ENCODE results near the gene RFNG. TPM values are rescaled to one million over a fixed set of nuclear protein-coding genes. Genes with fewer than 3 reads are reported as not detected.

Gene RFNG
- total and polyA plus RNA-seq, 2 of the 13 experiments (the other 11 are each of a cell fraction or from before 2014, with no cell fraction given): 61.4 to 64.0 TPM

GRCh38 chr17:82021107-82021899 is 30.3 kb downstream of the RFNG start (continued):
- TF ChIP-seq ZNF772 (CRISPR knock-in tag; IDR thresholded peaks at IDR 0.05) (peak; percentile 74; the same call in 1 of the 2 replicates), REST (IDR thresholded peaks at IDR 0.05; ENCODE audit: borderline replicate concordance in 1 of 2, low read depth in 1 of 2, low read length in 2 of 2) (no peak), JDP2 (CRISPR knock-in tag; IDR thresholded peaks at IDR 0.05; ENCODE audit: borderline replicate concordance) (no peak), CENPT (CRISPR knock-in tag; IDR thresholded peaks at IDR 0.05; ENCODE audit: low read depth) (peak; percentile 48; the same call in 1 of the 2 replicates), PAWR (CRISPR knock-in tag; IDR thresholded peaks at IDR 0.05; ENCODE audit: borderline replicate concordance) (0 out of 2 replicates have a peak, but pooled peaks have one; percentile 78), ZNF207 (IDR thresholded peaks at IDR 0.05; ENCODE audit: borderline replicate concordance) (no peak), PITX1 (CRISPR knock-in tag; IDR thresholded peaks at IDR 0.05) (peak; percentile 64), TBL1XR1 (IDR thresholded peaks at IDR 0.05; ENCODE audit: borderline replicate concordance, low read length, partially characterized antibody) (no peak), ZNF230 (CRISPR knock-in tag; IDR thresholded peaks at IDR 0.05) (no peak), MIER2 (CRISPR knock-in tag; IDR thresholded peaks at IDR 0.05) (no peak; the same call in 1 of the 2 replicates), RORA (CRISPR knock-in tag; IDR thresholded peaks at IDR 0.05) (no peak), BRD4 (CRISPR knock-in tag; IDR thresholded peaks at IDR 0.05) (peak; percentile 81; the same call in 1 of the 2 replicates), SP140L (CRISPR knock-in tag; IDR thresholded peaks at IDR 0.05; ENCODE audit: borderline replicate concordance) (no peak), RCOR2 (CRISPR knock-in tag; IDR thresholded peaks at IDR 0.05) (no peak), ZNF343 (CRISPR knock-in tag; IDR thresholded peaks at IDR 0.05) (no peak), MYPOP (CRISPR knock-in tag; IDR thresholded peaks at IDR 0.05) (peak; percentile 65), MNT (IDR thresholded peaks at IDR 0.05) (no peak), ZNF362 (CRISPR knock-in tag; IDR thresholded peaks at IDR 0.05; ENCODE audit: borderline replicate concordance) (no peak; the same call in 1 of the 2 replicates), FOXC1 (CRISPR knock-in tag; IDR thresholded peaks at IDR 0.05; ENCODE audit: borderline replicate concordance) (no peak), TEF (CRISPR knock-in tag; IDR thresholded peaks at IDR 0.05) (no peak)
